ENCODE results near the gene MRPL49. TPM values are rescaled to one million over a fixed set of nuclear protein-coding genes. Genes with fewer than 3 reads are reported as not detected.
A peak's percentile ranks its signal among the peaks of the same experiment; 100 is the strongest.
"Not testable (repeated sequence)": the region's sequence is repeated elsewhere in the genome, so short reads cannot be mapped to it uniquely, and the experiment has no call there.

Gene MRPL49
- polyA plus RNA-seq, 10 donors = 17.5 to 26.5 (median 23.4) TPM

GRCh38 chr11:65163684-65164083, 41.6 kb downstream of the MRPL49 start:
- DNase-seq = no peak

GRCh38 chr11:65165410-65166317, 43.5 kb downstream of the MRPL49 start:
- peak in 2 of 3 donors; percentile 42 to 60 for DNase-seq

GRCh38 chr11:65166893-65167292, 44.8 kb downstream of the MRPL49 start:
- DNase-seq = no peak

- no peak for DNase-seq
These were observed 45.5 kb downstream of the MRPL49 start for GRCh38 chr11:65167656-65168055.

- DNase-seq = no peak
These were observed 47.1 kb downstream of the MRPL49 start for GRCh38 chr11:65169164-65169641.

- DNase-seq = no peak
These were observed 48.0 kb downstream of the MRPL49 start, which contains the start of gene SPDYC for GRCh38 chr11:65170058-65170534. TSS of gene SPDYC (plus strand) at chr11:65170233. CDS start at chr11:65171358, 1,125 bp downstream.

- no peak for DNase-seq
These were observed 50.5 kb downstream of the MRPL49 start for GRCh38 chr11:65172600-65172999.

GRCh38 chr11:65174571-65175010, 52.5 kb downstream of the MRPL49 start:
- DNase-seq = not testable (repeated sequence)

Other genes with a start within 250 kb of the MRPL49 start
- 100 to 1,000 TPM in 3 of 10 donors, 10 to 100 TPM in 7; 64.4 to 115 (median 92.9) TPM for gene EHD1, start 243.7 kb upstream of the MRPL49 start, polyA plus RNA-seq (ENCODE audit: insufficient read length in 10 of 10)
- 10 to 100 TPM in 7 of 10 donors, 1 to 10 TPM in 3; 8.1 to 13.5 (median 11.1) TPM for gene ATG2A, start 205.1 kb upstream of the MRPL49 start, polyA plus RNA-seq (ENCODE audit: insufficient read length in 10 of 10)
- gene PPP2R5B, start 197.6 kb upstream of the MRPL49 start, polyA plus RNA-seq (ENCODE audit: insufficient read length in 10 of 10) = 10 to 100 TPM in 8 of 10 donors, 1 to 10 TPM in 2; 10.0 to 13.0 (median 11.3) TPM
- gene GPHA2, start 186.4 kb upstream of the MRPL49 start, polyA plus RNA-seq (ENCODE audit: insufficient read length in 10 of 10) = under 1 TPM in 2 of 10 donors, not detected in 8; 0.27 to 0.45 TPM
- gene MAJIN, start 150.2 kb upstream of the MRPL49 start, polyA plus RNA-seq (ENCODE audit: insufficient read length in 10 of 10) = under 1 TPM in 1 of 10 donors, not detected in 9; 0.20 TPM
- gene BATF2, start 125.3 kb upstream of the MRPL49 start, polyA plus RNA-seq (ENCODE audit: insufficient read length in 10 of 10) = 1 to 10 TPM in 6 of 10 donors, under 1 TPM in 4; 0.79 to 1.6 (median 1.1) TPM
- gene ARL2, start 108.2 kb upstream of the MRPL49 start, polyA plus RNA-seq (ENCODE audit: insufficient read length in 10 of 10) = 10 to 100 TPM; 60.2 to 90.7 (median 76.5) TPM
- gene SNX15, start 94.9 kb upstream of the MRPL49 start, polyA plus RNA-seq (ENCODE audit: insufficient read length in 10 of 10) = 10 to 100 TPM; 17.5 to 25.7 (median 22.5) TPM
- 10 to 100 TPM in 8 of 10 donors, 1 to 10 TPM in 2; 9.6 to 14.9 (median 12.1) TPM for gene SAC3D1, start 81.1 kb upstream of the MRPL49 start, polyA plus RNA-seq (ENCODE audit: insufficient read length in 10 of 10)
- gene NAALADL1, start 63.8 kb upstream of the MRPL49 start, polyA plus RNA-seq (ENCODE audit: insufficient read length in 10 of 10) = 1 to 10 TPM; 6.3 to 10.0 (median 7.6) TPM
- gene CDCA5, start 38.3 kb upstream of the MRPL49 start, polyA plus RNA-seq (ENCODE audit: insufficient read length in 10 of 10) = 10 to 100 TPM in 7 of 10 donors, 1 to 10 TPM in 3; 8.2 to 19.0 (median 10.9) TPM
- 10 to 100 TPM; 16.9 to 27.3 (median 20.1) TPM for gene ZFPL1, start 38.1 kb upstream of the MRPL49 start, polyA plus RNA-seq (ENCODE audit: insufficient read length in 10 of 10)
- 100 to 1,000 TPM in 7 of 10 donors, 10 to 100 TPM in 3; 75.4 to 150 (median 107) TPM for gene VPS51, start 26.1 kb upstream of the MRPL49 start, polyA plus RNA-seq (ENCODE audit: insufficient read length in 10 of 10)
- 10 to 100 TPM in 5 of 10 donors, 1 to 10 TPM in 5; 6.4 to 12.8 (median 10.2) TPM for gene TM7SF2, start 10.4 kb upstream of the MRPL49 start, polyA plus RNA-seq (ENCODE audit: insufficient read length in 10 of 10)
- gene ZNHIT2, start 4.6 kb upstream of the MRPL49 start, polyA plus RNA-seq (ENCODE audit: insufficient read length in 10 of 10) = 1 to 10 TPM; 3.6 to 5.8 (median 4.4) TPM
- 1,000 to 10,000 TPM in 4 of 10 donors, 100 to 1,000 TPM in 6; 706 to 1,181 (median 912) TPM for gene FAU, start 187 bp upstream of the MRPL49 start, polyA plus RNA-seq (ENCODE audit: insufficient read length in 10 of 10)
- gene SYVN1, start 12.2 kb downstream of the MRPL49 start, polyA plus RNA-seq (ENCODE audit: insufficient read length in 10 of 10) = 10 to 100 TPM; 37.4 to 45.1 (median 38.9) TPM
- under 1 TPM in 2 of 10 donors, not detected in 8; 0.17 to 0.20 TPM for gene SPDYC, start 47.9 kb downstream of the MRPL49 start, polyA plus RNA-seq (ENCODE audit: insufficient read length in 10 of 10)
- 10 to 100 TPM; 65.5 to 83.6 (median 74.5) TPM for gene CAPN1, start 59.6 kb downstream of the MRPL49 start, polyA plus RNA-seq (ENCODE audit: insufficient read length in 10 of 10)
- 10 to 100 TPM; 28.6 to 45.5 (median 34.7) TPM for gene POLA2, start 139.6 kb downstream of the MRPL49 start, polyA plus RNA-seq (ENCODE audit: insufficient read length in 10 of 10)
- 10 to 100 TPM; 19.7 to 32.2 (median 27.1) TPM for gene CDC42EP2, start 192.5 kb downstream of the MRPL49 start, polyA plus RNA-seq (ENCODE audit: insufficient read length in 10 of 10)
- gene DPF2, start 211.5 kb downstream of the MRPL49 start, polyA plus RNA-seq (ENCODE audit: insufficient read length in 10 of 10) = 10 to 100 TPM; 44.0 to 59.0 (median 48.1) TPM
- gene TIGD3, start 232.4 kb downstream of the MRPL49 start, polyA plus RNA-seq (ENCODE audit: insufficient read length in 10 of 10) = under 1 TPM in 8 of 10 donors, not detected in 2; 0.10 to 0.22 (median 0.19) TPM